Measurements from ENCODE around the gene FREM2. TPM values are rescaled to one million over a fixed set of nuclear protein-coding genes. Genes with fewer than 3 reads are reported as not detected.

FREM2 gene
- total and polyA plus RNA-seq, 2 experiments from 2014 or later: 2.4 to 29.8 TPM

DNA sequence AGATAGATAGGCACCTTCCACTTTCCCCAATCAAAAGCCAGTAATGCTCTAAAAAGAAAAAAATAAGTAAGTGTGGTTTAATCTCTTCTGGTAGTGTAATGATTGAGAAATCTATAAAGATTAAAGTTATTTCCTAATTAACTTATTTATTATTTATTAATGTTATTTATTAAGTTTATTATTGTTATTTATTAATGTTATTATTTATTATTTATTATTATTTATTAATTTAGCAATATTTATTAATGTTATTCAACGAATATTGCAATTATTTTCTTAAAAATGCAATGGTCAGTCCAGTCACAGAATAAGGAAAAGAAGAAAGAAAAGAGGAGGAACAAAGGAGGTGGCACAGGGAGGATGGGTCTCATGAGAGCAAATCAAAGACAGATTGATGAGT lies 100.7 kb downstream of the FREM2 start:
- Histone ChIP-seq H4K20me1 (replicated peaks; ENCODE audit: insufficient read depth) (no peaks in the 10 kb centered on the region), H3K9me2 (ENCODE audit: insufficient read depth) (no peaks in the 10 kb centered on the region), H3F3A (replicated peaks; ENCODE audit: low read depth) (no peaks in the 10 kb centered on the region), H3K4me1 (ENCODE audit: insufficient read depth) (peaks cover 6% of the 10 kb centered on the region), H3K79me2 (replicated peaks; ENCODE audit: insufficient read depth) (no peaks in the 10 kb centered on the region), H3K4me3 (no peak overlapping the region), H3K36me3 (ENCODE audit: insufficient read depth) (no peaks in the 10 kb centered on the region), H2AFZ (no peak overlapping the region), H3K27ac (ENCODE audit: low read depth) (no peak overlapping the region), H3K4me2 (no peak overlapping the region), H3K27me3 (ENCODE audit: insufficient read depth) (no peaks in the 10 kb centered on the region)
- H3K4me1 Mint-ChIP-seq: peaks cover 14% of the 10 kb centered on the region
- ATAC-seq: no peak
- H3K27ac Mint-ChIP-seq: no peak overlapping the region
- no peak for DNase-seq (ENCODE audit: low spot score)
- no peaks in the 10 kb centered on the region for H3K27me3 Mint-ChIP-seq (ENCODE audit: insufficient read depth, low read depth, poor library complexity)
- no peak for TF ChIP-seq ZNF114 (CRISPR knock-in tag; IDR thresholded peaks at IDR 0.05)
- no peak for TF ChIP-seq POLR2AphosphoS5 (IDR thresholded peaks at IDR 0.05; ENCODE audit: low read depth)
- no peak for TF ChIP-seq JUNB (IDR thresholded peaks at IDR 0.05; ENCODE audit: unreplicated experiment)
- TF ChIP-seq, protein P1, sequence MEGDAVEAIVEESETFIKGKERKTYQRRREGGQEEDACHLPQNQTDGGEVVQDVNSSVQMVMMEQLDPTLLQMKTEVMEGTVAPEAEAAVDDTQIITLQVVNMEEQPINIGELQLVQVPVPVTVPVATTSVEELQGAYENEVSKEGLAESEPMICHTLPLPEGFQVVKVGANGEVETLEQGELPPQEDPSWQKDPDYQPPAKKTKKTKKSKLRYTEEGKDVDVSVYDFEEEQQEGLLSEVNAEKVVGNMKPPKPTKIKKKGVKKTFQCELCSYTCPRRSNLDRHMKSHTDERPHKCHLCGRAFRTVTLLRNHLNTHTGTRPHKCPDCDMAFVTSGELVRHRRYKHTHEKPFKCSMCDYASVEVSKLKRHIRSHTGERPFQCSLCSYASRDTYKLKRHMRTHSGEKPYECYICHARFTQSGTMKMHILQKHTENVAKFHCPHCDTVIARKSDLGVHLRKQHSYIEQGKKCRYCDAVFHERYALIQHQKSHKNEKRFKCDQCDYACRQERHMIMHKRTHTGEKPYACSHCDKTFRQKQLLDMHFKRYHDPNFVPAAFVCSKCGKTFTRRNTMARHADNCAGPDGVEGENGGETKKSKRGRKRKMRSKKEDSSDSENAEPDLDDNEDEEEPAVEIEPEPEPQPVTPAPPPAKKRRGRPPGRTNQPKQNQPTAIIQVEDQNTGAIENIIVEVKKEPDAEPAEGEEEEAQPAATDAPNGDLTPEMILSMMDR (conservative IDR thresholded peaks at IDR 0.05; ENCODE audit: low read depth in 2 of 2): no peak
- TF ChIP-seq CREB1 (CRISPR knock-in tag; IDR thresholded peaks at IDR 0.05; ENCODE audit: low read depth): no peak
- TF ChIP-seq EZH2 (IDR thresholded peaks at IDR 0.05; ENCODE audit: low read depth, unreplicated experiment): no peak
- no peak for TF ChIP-seq EZH2phosphoT487 (IDR thresholded peaks at IDR 0.05; ENCODE audit: unreplicated experiment)
- TF ChIP-seq ZNF331 (CRISPR knock-in tag; IDR thresholded peaks at IDR 0.05; ENCODE audit: low read depth): no peak
- TF ChIP-seq, protein P2, sequence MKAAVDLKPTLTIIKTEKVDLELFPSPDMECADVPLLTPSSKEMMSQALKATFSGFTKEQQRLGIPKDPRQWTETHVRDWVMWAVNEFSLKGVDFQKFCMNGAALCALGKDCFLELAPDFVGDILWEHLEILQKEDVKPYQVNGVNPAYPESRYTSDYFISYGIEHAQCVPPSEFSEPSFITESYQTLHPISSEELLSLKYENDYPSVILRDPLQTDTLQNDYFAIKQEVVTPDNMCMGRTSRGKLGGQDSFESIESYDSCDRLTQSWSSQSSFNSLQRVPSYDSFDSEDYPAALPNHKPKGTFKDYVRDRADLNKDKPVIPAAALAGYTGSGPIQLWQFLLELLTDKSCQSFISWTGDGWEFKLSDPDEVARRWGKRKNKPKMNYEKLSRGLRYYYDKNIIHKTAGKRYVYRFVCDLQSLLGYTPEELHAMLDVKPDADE (IDR thresholded peaks at IDR 0.05): no peak
- TF ChIP-seq, protein P3, sequence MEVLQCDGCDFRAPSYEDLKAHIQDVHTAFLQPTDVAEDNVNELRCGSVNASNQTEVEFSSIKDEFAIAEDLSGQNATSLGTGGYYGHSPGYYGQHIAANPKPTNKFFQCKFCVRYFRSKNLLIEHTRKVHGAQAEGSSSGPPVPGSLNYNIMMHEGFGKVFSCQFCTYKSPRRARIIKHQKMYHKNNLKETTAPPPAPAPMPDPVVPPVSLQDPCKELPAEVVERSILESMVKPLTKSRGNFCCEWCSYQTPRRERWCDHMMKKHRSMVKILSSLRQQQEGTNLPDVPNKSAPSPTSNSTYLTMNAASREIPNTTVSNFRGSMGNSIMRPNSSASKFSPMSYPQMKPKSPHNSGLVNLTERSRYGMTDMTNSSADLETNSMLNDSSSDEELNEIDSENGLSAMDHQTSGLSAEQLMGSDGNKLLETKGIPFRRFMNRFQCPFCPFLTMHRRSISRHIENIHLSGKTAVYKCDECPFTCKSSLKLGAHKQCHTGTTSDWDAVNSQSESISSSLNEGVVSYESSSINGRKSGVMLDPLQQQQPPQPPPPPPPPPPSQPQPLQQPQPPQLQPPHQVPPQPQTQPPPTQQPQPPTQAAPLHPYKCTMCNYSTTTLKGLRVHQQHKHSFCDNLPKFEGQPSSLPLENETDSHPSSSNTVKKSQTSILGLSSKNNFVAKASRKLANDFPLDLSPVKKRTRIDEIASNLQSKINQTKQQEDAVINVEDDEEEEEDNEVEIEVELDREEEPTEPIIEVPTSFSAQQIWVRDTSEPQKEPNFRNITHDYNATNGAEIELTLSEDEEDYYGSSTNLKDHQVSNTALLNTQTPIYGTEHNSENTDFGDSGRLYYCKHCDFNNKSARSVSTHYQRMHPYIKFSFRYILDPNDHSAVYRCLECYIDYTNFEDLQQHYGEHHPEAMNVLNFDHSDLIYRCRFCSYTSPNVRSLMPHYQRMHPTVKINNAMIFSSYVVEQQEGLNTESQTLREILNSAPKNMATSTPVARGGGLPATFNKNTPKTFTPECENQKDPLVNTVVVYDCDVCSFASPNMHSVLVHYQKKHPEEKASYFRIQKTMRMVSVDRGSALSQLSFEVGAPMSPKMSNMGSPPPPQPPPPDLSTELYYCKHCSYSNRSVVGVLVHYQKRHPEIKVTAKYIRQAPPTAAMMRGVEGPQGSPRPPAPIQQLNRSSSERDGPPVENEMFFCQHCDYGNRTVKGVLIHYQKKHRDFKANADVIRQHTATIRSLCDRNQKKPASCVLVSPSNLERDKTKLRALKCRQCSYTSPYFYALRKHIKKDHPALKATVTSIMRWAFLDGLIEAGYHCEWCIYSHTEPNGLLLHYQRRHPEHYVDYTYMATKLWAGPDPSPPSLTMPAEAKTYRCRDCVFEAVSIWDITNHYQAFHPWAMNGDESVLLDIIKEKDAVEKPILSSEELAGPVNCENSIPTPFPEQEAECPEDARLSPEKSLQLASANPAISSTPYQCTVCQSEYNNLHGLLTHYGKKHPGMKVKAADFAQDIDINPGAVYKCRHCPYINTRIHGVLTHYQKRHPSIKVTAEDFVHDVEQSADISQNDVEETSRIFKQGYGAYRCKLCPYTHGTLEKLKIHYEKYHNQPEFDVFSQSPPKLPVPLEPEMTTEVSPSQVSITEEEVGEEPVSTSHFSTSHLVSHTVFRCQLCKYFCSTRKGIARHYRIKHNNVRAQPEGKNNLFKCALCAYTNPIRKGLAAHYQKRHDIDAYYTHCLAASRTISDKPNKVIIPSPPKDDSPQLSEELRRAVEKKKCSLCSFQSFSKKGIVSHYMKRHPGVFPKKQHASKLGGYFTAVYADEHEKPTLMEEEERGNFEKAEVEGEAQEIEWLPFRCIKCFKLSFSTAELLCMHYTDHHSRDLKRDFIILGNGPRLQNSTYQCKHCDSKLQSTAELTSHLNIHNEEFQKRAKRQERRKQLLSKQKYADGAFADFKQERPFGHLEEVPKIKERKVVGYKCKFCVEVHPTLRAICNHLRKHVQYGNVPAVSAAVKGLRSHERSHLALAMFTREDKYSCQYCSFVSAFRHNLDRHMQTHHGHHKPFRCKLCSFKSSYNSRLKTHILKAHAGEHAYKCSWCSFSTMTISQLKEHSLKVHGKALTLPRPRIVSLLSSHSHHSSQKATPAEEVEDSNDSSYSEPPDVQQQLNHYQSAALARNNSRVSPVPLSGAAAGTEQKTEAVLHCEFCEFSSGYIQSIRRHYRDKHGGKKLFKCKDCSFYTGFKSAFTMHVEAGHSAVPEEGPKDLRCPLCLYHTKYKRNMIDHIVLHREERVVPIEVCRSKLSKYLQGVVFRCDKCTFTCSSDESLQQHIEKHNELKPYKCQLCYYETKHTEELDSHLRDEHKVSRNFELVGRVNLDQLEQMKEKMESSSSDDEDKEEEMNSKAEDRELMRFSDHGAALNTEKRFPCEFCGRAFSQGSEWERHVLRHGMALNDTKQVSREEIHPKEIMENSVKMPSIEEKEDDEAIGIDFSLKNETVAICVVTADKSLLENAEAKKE (CRISPR knock-in tag; IDR thresholded peaks at IDR 0.05): no peak
- TF ChIP-seq, protein P4, sequence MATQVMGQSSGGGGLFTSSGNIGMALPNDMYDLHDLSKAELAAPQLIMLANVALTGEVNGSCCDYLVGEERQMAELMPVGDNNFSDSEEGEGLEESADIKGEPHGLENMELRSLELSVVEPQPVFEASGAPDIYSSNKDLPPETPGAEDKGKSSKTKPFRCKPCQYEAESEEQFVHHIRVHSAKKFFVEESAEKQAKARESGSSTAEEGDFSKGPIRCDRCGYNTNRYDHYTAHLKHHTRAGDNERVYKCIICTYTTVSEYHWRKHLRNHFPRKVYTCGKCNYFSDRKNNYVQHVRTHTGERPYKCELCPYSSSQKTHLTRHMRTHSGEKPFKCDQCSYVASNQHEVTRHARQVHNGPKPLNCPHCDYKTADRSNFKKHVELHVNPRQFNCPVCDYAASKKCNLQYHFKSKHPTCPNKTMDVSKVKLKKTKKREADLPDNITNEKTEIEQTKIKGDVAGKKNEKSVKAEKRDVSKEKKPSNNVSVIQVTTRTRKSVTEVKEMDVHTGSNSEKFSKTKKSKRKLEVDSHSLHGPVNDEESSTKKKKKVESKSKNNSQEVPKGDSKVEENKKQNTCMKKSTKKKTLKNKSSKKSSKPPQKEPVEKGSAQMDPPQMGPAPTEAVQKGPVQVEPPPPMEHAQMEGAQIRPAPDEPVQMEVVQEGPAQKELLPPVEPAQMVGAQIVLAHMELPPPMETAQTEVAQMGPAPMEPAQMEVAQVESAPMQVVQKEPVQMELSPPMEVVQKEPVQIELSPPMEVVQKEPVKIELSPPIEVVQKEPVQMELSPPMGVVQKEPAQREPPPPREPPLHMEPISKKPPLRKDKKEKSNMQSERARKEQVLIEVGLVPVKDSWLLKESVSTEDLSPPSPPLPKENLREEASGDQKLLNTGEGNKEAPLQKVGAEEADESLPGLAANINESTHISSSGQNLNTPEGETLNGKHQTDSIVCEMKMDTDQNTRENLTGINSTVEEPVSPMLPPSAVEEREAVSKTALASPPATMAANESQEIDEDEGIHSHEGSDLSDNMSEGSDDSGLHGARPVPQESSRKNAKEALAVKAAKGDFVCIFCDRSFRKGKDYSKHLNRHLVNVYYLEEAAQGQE (IDR thresholded peaks at IDR 0.05; ENCODE audit: unreplicated experiment): no peak
- TF ChIP-seq STAT1 (IDR thresholded peaks at IDR 0.05; ENCODE audit: unreplicated experiment): no peak
- TF ChIP-seq NANOG (IDR thresholded peaks at IDR 0.05; ENCODE audit: borderline replicate concordance): no peak
- H3K36me3 Mint-ChIP-seq (ENCODE audit: low read depth): peaks cover 3% of the 10 kb centered on the region; the same call in 1 of the 3 replicates
- no peak overlapping the region for H3K4me3 Mint-ChIP-seq
- H3K9me3 Mint-ChIP-seq: no peaks in the 10 kb centered on the region

All from GM23338 (cell line).